Measurements from ENCODE around the gene PLPP4.

GRCh38 chr10:120511165-120511564 is 54.1 kb downstream of the PLPP4 start:
- TF ChIP-seq CTCF (IDR thresholded peaks at IDR 0.05) (no peak), POLR2A (IDR thresholded peaks at IDR 0.05) (no peak)
